Esophagus muscularis mucosa (tissue), 4 donors: ENCODE results near the gene SRSF12.
"Not testable (repeated sequence)": the region's sequence is repeated elsewhere in the genome, so short reads cannot be mapped to it uniquely, and the experiment has no call there.

Experiments
- CTCF ChIP-seq, 3 experiments: fragments of 200-600 bp in 2 of 3; fragments of 450-650 bp in 1 of 3; sonication (generic) in 2 of 3; IDR thresholded peaks; one replicate each; pipeline ENCODE4 v1.5.1; 2017 to 2019; ENCODE audit warnings: antibody characterized with exemption in 3 of 3, mild to moderate bottlenecking in 2 of 3, moderate library complexity in 1 of 3
- EP300 ChIP-seq: sonication (generic); formaldehyde crosslinking; IDR thresholded peaks from one replicate; pipeline ENCODE4 v1.6.1; 2017; ENCODE audit warnings: antibody characterized with exemption
- POLR2A ChIP-seq: fragments of 450-650 bp; IDR thresholded peaks from one replicate; pipeline ENCODE4 v1.6.1; 2017; ENCODE audit warnings: antibody characterized with exemption, moderate library complexity, mild to moderate bottlenecking, low read depth
- POLR2AphosphoS5 ChIP-seq, 2 donors: sonication (generic); formaldehyde crosslinking; IDR thresholded peaks; one replicate each; pipeline ENCODE4 v1.6.1; 2017; ENCODE audit warnings: antibody characterized with exemption in 2 of 2

DNA sequence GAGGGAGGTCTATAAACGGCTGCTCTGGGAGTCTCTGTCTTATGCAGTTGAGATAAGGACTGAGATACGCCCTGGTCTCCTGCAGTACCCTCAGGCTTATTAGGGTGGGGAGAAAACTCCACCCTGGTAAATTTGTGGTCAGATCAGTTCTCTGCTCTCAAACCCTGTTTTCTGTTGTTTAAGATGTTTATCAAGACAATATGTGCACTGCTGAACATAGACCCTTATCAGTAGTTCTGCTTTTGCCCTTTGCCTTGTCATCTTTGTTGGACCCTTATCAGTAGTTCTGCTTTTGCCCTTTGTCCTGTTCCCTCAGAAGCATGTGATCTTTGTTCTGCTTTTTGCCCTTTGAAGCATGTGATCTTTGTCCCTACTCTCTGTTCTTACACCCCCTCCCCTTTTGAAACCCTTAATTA, 10.4 kb upstream of the SRSF12 start:
- TF ChIP-seq CTCF (IDR thresholded peaks at IDR 0.05); POLR2AphosphoS5 (IDR thresholded peaks at IDR 0.05); POLR2A; EP300: not testable (repeated sequence)
